Natural killer cell (primary cell): ENCODE results near the gene MRPL36. TPM values are rescaled to one million over a fixed set of nuclear protein-coding genes. Genes with fewer than 3 reads are reported as not detected.

Source experiments
- ATAC-seq, 3 donors: fragments of 150-1000 bp in 2 of 3; fragments of 200-7000 bp in 1 of 3; cut with Tn5 transposase; 1 replicate in 1 of 3; 2 replicates in 2 of 3; pipeline ENCODE4 v1.10.0; 2021; ENCODE audit warnings: mild to moderate bottlenecking in 2 of 3, moderate library complexity in 2 of 3
- DNase-seq, 2 donors: peaks; one replicate each; pipeline versions ENCODE4 v3.0.0 to v3.0.0-alpha.2; 2013 to 2021; ENCODE audit warnings: mixed read lengths in 1 of 2
- H3K27ac ChIP-seq: one replicate; pipeline ENCODE4 v1.5.1; 2013; ENCODE audit warnings: mild to moderate bottlenecking, low read length
- H3K27me3 ChIP-seq: one replicate; pipeline ENCODE4 v1.6.1; 2013; ENCODE audit warnings: low read length; ENCODE audit not compliant: control insufficient read depth, insufficient read depth
- H3K36me3 ChIP-seq: one replicate; pipeline ENCODE4 v1.6.1; 2013; ENCODE audit warnings: low read length; ENCODE audit not compliant: control insufficient read depth, insufficient read depth
- H3K4me1 ChIP-seq: one replicate; pipeline ENCODE4 v1.6.1; 2013; ENCODE audit warnings: low read length; ENCODE audit not compliant: control insufficient read depth, insufficient read depth
- H3K4me3 ChIP-seq: one replicate; pipeline ENCODE4 v1.5.1; 2013; ENCODE audit warnings: low read length
- H3K9me3 ChIP-seq: one replicate; pipeline ENCODE4 v1.6.1; 2013; ENCODE audit warnings: low read length; ENCODE audit not compliant: control insufficient read depth, insufficient read depth
- H3K27ac Mint-ChIP-seq, 2 donors: one replicate each; pipeline ENCODE4 v1.8.0; 2022; ENCODE audit warnings: mild to moderate bottlenecking in 2 of 2, mixed read lengths in 2 of 2, moderate library complexity in 1 of 2
- H3K27me3 Mint-ChIP-seq, 2 donors: one replicate each; pipeline ENCODE4 v1.8.0; 2022; ENCODE audit warnings: low read depth in 2 of 2, mixed read lengths in 2 of 2
- H3K36me3 Mint-ChIP-seq: one replicate; pipeline ENCODE4 v1.8.0; 2022; ENCODE audit warnings: mixed read lengths
- H3K4me1 Mint-ChIP-seq, 2 donors: one replicate each; pipeline ENCODE4 v1.8.0; 2022; ENCODE audit warnings: mixed read lengths in 2 of 2
- H3K4me3 Mint-ChIP-seq: one replicate; pipeline ENCODE4 v1.8.0; 2022; ENCODE audit warnings: mild to moderate bottlenecking, moderate library complexity, mixed read lengths
- H3K9me3 Mint-ChIP-seq, 2 donors: one replicate each; pipeline ENCODE4 v1.8.0; 2022; ENCODE audit warnings: mixed read lengths in 2 of 2
- WGBS: methylation state at CpG from one replicate; pipeline ENCODE4 v1.1.7; 2013; ENCODE audit warnings: missing lambda C conversion rate; ENCODE audit not compliant: insufficient coverage; 5-methylcytosine and 5-hydroxymethylcytosine counted together
- intact Hi-C: fragments of 100-400 bp; cut with micrococcal nuclease; formaldehyde crosslinking; loops from one replicate; pipeline ENCODE4 v1.14.2; 2022
- total RNA-seq, 4 donors: library from RNA; stranded (reverse); fragments of 120-200 nt in 1 of 4; gene quantifications; one replicate each; pipeline versions ENCODE4 v1.2.3 to v1.2.4, GENCODE V29; 2013 to 2022
- TF ChIP-seq, protein P1 (sequence below): fragments of 200-600 bp; IDR thresholded peaks from one replicate; pipeline ENCODE4 v1.8.0; 2022; ENCODE audit warnings: antibody characterized with exemption

Gene MRPL36
- total RNA-seq, 3 donors from 2014 or later (not counting 1 experiment from before 2014, with no cell fraction given), result 14.1 to 21.2 (median 17.1) TPM

DNA sequence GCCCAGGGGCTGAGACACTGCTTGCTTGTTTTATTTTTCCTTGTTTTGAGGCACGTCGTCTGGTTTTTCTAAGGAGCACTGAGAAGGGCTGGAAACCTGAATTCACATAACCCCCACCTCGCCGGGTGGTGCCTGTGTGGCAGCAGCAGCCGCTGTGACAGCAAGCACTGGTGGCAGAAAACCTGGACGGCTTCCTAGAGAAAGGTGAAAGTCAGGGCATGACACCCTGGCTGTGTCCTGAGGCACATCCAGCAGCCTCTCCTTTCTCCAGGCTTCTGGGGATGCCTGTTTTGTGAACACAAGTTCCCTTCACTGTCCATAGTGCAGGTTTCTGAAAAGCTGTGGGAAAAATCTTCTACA, 29.2 kb downstream of the MRPL36 start:
- H3K36me3 Mint-ChIP-seq, result no peaks in the 10 kb centered on the region
- no peak overlapping the region for H3K27ac Mint-ChIP-seq
- intact Hi-C loops, result no loop called here
- H3K4me1 Mint-ChIP-seq, result no peaks in the 10 kb centered on the region
- DNase-seq, result no peak
- H3K27me3 Mint-ChIP-seq, result peaks cover 3 to 16% of the 10 kb centered on the region in 2 donors
- H3K9me3 ChIP-seq, result no peaks in the 10 kb centered on the region
- H3K27me3 ChIP-seq, result no peaks in the 10 kb centered on the region
- H3K36me3 ChIP-seq, result no peaks in the 10 kb centered on the region
- H3K4me3 Mint-ChIP-seq, result no peak overlapping the region
- H3K9me3 Mint-ChIP-seq, result no peaks in the 10 kb centered on the region
- ATAC-seq, result no peak
- TF ChIP-seq, protein P1, sequence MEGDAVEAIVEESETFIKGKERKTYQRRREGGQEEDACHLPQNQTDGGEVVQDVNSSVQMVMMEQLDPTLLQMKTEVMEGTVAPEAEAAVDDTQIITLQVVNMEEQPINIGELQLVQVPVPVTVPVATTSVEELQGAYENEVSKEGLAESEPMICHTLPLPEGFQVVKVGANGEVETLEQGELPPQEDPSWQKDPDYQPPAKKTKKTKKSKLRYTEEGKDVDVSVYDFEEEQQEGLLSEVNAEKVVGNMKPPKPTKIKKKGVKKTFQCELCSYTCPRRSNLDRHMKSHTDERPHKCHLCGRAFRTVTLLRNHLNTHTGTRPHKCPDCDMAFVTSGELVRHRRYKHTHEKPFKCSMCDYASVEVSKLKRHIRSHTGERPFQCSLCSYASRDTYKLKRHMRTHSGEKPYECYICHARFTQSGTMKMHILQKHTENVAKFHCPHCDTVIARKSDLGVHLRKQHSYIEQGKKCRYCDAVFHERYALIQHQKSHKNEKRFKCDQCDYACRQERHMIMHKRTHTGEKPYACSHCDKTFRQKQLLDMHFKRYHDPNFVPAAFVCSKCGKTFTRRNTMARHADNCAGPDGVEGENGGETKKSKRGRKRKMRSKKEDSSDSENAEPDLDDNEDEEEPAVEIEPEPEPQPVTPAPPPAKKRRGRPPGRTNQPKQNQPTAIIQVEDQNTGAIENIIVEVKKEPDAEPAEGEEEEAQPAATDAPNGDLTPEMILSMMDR, result no peak
- H3K4me3 ChIP-seq, result no peak overlapping the region
- H3K4me1 ChIP-seq, result no peaks in the 10 kb centered on the region
- 77% methylated on average over 6 of the region's 6 CpGs for WGBS
- H3K27ac ChIP-seq, result no peak overlapping the region

DNA sequence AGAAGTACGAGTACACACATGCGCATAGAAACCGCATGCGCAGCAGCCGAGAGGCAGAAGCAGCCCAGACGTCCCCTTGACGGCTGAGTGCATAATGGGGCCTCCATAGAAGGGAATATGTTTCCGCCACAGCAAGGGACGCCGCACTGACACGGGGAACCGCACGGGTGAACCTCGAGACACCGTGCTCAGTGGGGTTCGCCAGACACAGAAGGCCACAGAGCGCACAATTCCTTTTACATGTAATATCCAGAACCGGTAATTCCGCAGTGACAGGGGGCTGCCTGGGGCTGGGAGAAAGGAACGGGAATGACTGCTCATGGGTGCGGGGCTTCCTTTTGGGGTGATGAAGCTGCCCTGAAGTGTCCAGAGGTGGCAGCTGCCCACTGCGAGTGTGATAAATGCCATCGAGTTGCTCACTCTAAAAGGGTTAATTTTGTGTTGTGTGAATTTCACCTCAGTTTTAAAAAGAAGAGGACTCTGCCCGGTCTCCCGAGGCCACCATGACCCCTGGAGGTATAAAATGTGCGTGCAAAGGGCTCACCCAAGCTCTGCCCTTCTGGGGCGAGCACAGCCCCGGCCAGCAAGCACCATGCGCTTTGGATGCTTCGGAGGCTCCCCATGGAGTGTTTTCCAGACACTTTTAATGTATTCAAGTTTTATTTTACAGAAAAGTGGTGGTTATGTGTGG, 29.7 kb downstream of the MRPL36 start:
- no peak overlapping the region for H3K4me3 ChIP-seq
- intact Hi-C loops, result no loop called here
- ATAC-seq, result no peak

DNA sequence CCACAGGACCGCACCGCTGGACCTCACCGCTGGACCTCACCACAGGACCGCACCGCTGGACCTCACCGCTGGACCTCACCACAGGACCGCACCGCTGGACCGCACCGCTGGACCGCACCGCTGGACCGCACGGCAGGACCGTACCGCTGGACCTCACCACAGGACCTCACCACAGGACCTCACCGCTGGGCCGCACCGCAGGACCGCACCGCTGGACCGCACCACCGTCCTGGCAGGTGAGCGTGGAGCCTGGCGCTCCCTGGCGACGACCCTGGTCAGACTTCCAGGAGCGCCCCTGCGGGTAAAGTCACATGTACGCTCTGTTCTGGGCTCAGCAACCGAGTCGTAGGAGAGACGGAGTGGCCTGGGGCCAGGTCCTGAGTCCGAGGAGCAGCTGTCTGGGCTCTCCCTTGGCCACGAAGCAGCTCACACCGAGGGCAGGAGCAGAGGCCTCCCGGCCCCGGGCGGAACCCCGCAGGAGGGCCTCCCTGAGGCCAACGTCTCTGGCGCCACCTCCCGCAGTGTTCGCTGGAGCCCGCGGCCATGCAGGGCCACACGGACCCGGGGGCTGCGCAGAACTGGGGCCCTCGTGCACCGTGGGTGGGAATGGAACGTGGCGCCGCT, 30.5 kb downstream of the MRPL36 start:
- TF ChIP-seq, protein P1, result no peak
- Mint-ChIP-seq H3K27ac (no peak overlapping the region), H3K36me3 (no peaks in the 10 kb centered on the region), H3K27me3 (peaks cover 7 to 16% of the 10 kb centered on the region in 2 donors), H3K4me1 (no peaks in the 10 kb centered on the region), H3K9me3 (no peaks in the 10 kb centered on the region), H3K4me3 (no peak overlapping the region)
- DNase-seq, result no peak
- Histone ChIP-seq H3K27ac (no peak overlapping the region), H3K4me3 (no peak overlapping the region), H3K4me1 (no peaks in the 10 kb centered on the region), H3K27me3 (no peaks in the 10 kb centered on the region), H3K36me3 (no peaks in the 10 kb centered on the region), H3K9me3 (no peaks in the 10 kb centered on the region)
- ATAC-seq, result no peak
- intact Hi-C loops, result no loop called here
- WGBS, result 93% methylated on average over 47 of the region's 54 CpGs

More for the DNA sequence above, 29.7 kb downstream of the MRPL36 start:
- Histone ChIP-seq H3K27ac (no peak overlapping the region), H3K36me3 (no peaks in the 10 kb centered on the region), H3K9me3 (no peaks in the 10 kb centered on the region), H3K4me1 (no peaks in the 10 kb centered on the region), H3K27me3 (no peaks in the 10 kb centered on the region)
- H3K9me3 Mint-ChIP-seq, result no peaks in the 10 kb centered on the region
- no peak overlapping the region for H3K27ac Mint-ChIP-seq
- H3K27me3 Mint-ChIP-seq, result peaks cover 3 to 16% of the 10 kb centered on the region in 2 donors
- TF ChIP-seq, protein P1, result no peak
- DNase-seq, result no peak
- H3K4me1 Mint-ChIP-seq, result no peaks in the 10 kb centered on the region
- 87% methylated on average over 30 of the region's 30 CpGs for WGBS
- no peaks in the 10 kb centered on the region for H3K36me3 Mint-ChIP-seq
- no peak overlapping the region for H3K4me3 Mint-ChIP-seq
